Measurements from ENCODE around the gene PPP3R1. TPM values are rescaled to one million over a fixed set of nuclear protein-coding genes. Genes with fewer than 3 reads are reported as not detected.
A peak's percentile ranks its signal among the peaks of the same experiment; 100 is the strongest.

PPP3R1 gene
- total RNA-seq, 2 experiments from 2014 or later = 69.8 to 70.3 TPM

DNA sequence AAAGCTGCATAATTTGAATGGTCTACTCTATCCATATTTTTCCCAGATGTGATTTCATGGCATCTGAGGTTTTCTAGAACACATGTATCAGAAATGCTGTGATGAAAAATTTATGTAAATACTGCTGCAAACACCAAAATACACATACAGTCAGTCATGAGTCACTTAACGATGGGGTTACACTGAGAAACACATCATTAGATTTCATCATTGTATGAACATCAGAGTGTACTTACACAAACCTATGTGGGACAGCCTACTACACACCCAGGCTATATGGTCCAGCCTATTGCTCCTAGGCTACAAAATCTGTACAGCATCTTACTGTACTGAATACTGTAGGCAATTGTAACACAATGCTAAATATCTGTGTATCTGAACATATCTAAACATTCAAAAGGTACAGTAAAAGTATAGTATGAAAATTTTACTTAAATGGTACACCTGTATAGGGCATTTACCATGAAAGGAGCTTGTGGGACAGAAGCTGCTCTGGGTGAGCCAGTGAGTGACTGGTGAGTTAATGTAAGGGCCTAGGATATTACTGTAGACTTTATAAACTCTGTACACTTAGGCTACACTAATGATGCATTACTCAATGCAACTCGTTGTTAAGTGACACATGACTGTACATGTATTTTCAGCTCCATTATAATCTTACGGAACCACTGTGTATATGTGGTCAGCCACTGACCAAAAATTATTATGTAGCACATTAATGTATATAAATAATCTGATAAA, 61.2 kb downstream of the PPP3R1 start:
- H3K36me3 ChIP-seq (ENCODE audit: insufficient read depth, low read length) = peaks cover 12% of the 10 kb centered on the region
- no peaks in the 10 kb centered on the region for H3K4me1 ChIP-seq (ENCODE audit: insufficient read depth, low read length)
- Mint-ChIP-seq H3K27ac (peak overlapping the region; percentile 65), H3K36me3 (ENCODE audit: low read depth) (peaks cover 18% of the 10 kb centered on the region), H3K4me1 (ENCODE audit: low read depth) (peaks cover 88% of the 10 kb centered on the region), H3K9me3 (no peaks in the 10 kb centered on the region), H3K4me3 (peak overlapping the region; percentile 2), H3K27me3 (no peaks in the 10 kb centered on the region)
- no peaks in the 10 kb centered on the region for H3K27me3 ChIP-seq (ENCODE audit: control insufficient read depth in 1 of 2, insufficient read depth in 2 of 2, low read length in 2 of 2)
- CTCF ChIA-PET = interaction anchor here (1.2 kb wide), 1 partner anchor 91 kb away, joined by 3 read pairs; no protein-coding TSS in a partner anchor
- POLR2A ChIA-PET = no interaction called here
- intact Hi-C loops (cut with DNase I, micrococcal nuclease) = no loop called here
- H3K9me3 ChIP-seq (ENCODE audit: control insufficient read depth in 1 of 2, insufficient read depth in 1 of 2, low read length in 2 of 2) = no peaks in the 10 kb centered on the region
- ATAC-seq (ENCODE audit: poor library complexity) (peak; percentile 55), DNase-seq (peak in 2 of 14 experiments; percentile 20 to 34)
- TF ChIP-seq, protein P1, sequence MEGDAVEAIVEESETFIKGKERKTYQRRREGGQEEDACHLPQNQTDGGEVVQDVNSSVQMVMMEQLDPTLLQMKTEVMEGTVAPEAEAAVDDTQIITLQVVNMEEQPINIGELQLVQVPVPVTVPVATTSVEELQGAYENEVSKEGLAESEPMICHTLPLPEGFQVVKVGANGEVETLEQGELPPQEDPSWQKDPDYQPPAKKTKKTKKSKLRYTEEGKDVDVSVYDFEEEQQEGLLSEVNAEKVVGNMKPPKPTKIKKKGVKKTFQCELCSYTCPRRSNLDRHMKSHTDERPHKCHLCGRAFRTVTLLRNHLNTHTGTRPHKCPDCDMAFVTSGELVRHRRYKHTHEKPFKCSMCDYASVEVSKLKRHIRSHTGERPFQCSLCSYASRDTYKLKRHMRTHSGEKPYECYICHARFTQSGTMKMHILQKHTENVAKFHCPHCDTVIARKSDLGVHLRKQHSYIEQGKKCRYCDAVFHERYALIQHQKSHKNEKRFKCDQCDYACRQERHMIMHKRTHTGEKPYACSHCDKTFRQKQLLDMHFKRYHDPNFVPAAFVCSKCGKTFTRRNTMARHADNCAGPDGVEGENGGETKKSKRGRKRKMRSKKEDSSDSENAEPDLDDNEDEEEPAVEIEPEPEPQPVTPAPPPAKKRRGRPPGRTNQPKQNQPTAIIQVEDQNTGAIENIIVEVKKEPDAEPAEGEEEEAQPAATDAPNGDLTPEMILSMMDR (IDR thresholded peaks at IDR 0.05) = no peak
- H3K4me3 ChIP-seq (ENCODE audit: low read length) = no peak overlapping the region
- no peak overlapping the region for H3K27ac ChIP-seq (ENCODE audit: low read depth in 1 of 2, low read length in 2 of 2)

DNA sequence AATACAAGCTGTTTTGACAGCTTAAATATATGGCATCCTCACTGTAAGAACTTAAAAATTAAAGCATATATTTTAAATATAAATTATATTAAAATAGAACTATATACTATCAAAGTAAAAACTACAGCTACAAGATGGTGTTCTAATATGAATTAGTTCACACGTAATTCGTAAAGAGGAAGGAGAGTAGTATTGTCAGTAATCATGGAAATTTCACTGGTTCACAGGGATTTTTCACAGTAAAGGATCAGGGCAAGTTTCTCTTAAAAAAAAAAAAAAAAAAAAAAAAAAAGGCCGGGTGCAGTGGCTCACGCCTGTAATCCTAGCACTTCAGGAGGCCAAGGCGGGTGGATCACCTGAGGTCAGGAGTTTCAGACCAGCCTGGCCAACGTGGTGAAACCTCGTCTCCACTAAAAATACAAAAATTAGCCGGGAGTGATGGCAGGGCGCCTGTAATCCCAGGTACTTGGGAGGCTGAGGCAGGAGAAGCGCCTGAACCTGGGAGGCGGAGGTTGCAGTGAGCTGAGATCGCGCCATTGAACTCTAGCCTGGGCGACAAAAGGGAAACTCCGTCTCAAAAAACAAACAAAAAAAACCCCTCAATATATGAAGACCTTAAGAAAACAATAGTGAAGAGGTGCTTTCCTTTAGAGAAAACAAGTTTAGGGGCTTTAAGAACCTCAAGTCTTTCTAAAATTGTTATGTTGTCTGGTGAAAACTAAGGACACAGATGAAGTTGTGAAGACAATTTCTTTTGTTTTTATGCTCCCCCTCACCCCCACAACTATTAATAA, 62.1 kb downstream of the PPP3R1 start:
- H3K27ac ChIP-seq (ENCODE audit: low read depth in 1 of 2, low read length in 2 of 2) = no peak overlapping the region
- POLR2A ChIA-PET = interaction anchor here (1.1 to 1.2 kb wide), 2 partner anchors 61 to 63 kb away, joined by 3 to 6 read pairs; partner anchors contain the start of gene PPP3R1
- H3K27ac Mint-ChIP-seq = peak overlapping the region; percentile 65
- H3K9me3 Mint-ChIP-seq = no peaks in the 10 kb centered on the region
- CTCF ChIA-PET = interaction anchor here (0.7 to 0.9 kb wide), 4 partner anchors 9 to 60 kb away, joined by 3 to 5 read pairs (median 3); partner anchors contain the start of gene PNO1
- no peaks in the 10 kb centered on the region for H3K27me3 ChIP-seq (ENCODE audit: control insufficient read depth in 1 of 2, insufficient read depth in 2 of 2, low read length in 2 of 2)
- peaks cover 16% of the 10 kb centered on the region for H3K36me3 ChIP-seq (ENCODE audit: insufficient read depth, low read length)
- no peak overlapping the region for H3K4me3 ChIP-seq (ENCODE audit: low read length)
- intact Hi-C loops (cut with DNase I, micrococcal nuclease) = loop anchor here in 1 of 2 experiments (5.0 kb wide), 1 partner anchor 63 kb away; no protein-coding TSS in a partner anchor
- H3K4me1 Mint-ChIP-seq (ENCODE audit: low read depth) = peaks cover 86% of the 10 kb centered on the region
- TF ChIP-seq, protein P1 (IDR thresholded peaks at IDR 0.05) = no peak
- no peaks in the 10 kb centered on the region for H3K27me3 Mint-ChIP-seq
- H3K9me3 ChIP-seq (ENCODE audit: control insufficient read depth in 1 of 2, insufficient read depth in 1 of 2, low read length in 2 of 2) = no peaks in the 10 kb centered on the region
- H3K36me3 Mint-ChIP-seq (ENCODE audit: low read depth) = peaks cover 25% of the 10 kb centered on the region
- no peak for ATAC-seq (ENCODE audit: poor library complexity)
- DNase-seq = peak in 2 of 14 experiments; percentile 24 to 34
- H3K4me1 ChIP-seq (ENCODE audit: insufficient read depth, low read length) = no peaks in the 10 kb centered on the region
- H3K4me3 Mint-ChIP-seq = no peak overlapping the region

DNA sequence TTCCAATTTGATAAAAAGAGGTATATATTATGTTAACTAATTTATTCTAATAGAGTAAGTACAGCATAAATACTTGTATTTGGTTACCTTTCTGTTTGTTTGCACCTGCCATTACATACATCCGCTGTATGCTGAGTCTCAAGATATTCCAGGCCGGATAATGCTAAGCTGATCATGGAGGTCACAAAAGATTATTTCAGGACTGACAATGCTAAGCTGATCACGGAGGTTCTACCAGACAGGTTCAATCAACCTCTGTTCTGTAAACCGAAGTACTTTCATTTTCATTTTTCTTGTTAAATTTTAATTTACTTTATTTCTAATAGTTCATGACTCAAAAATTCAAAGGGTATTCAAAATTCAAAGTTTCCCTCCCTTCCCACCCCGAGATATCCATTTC, 63.5 kb downstream of the PPP3R1 start:
- Mint-ChIP-seq H3K4me1 (ENCODE audit: low read depth) (peaks cover 79% of the 10 kb centered on the region), H3K9me3 (no peaks in the 10 kb centered on the region), H3K27me3 (no peaks in the 10 kb centered on the region), H3K4me3 (peak overlapping the region; percentile 39), H3K27ac (peak overlapping the region; percentile 65), H3K36me3 (ENCODE audit: low read depth) (peaks cover 34% of the 10 kb centered on the region)
- ChIA-PET CTCF (interaction anchor here (0.8 to 1.5 kb wide), 2 partner anchors 57 to 62 kb away, joined by 3 to 4 read pairs; no protein-coding TSS in a partner anchor), POLR2A (interaction anchor here (1.1 to 1.2 kb wide), 2 partner anchors 62 to 64 kb away, joined by 3 to 6 read pairs; partner anchors contain the start of gene PPP3R1)
- DNase-seq = peak in 2 of 14 experiments; percentile 30 to 32
- Histone ChIP-seq H3K27ac (ENCODE audit: low read depth in 1 of 2, low read length in 2 of 2) (no peak overlapping the region), H3K36me3 (ENCODE audit: insufficient read depth, low read length) (peaks cover 20% of the 10 kb centered on the region), H3K4me3 (ENCODE audit: low read length) (peak overlapping the region; percentile 4), H3K4me1 (ENCODE audit: insufficient read depth, low read length) (no peaks in the 10 kb centered on the region), H3K9me3 (ENCODE audit: control insufficient read depth in 1 of 2, insufficient read depth in 1 of 2, low read length in 2 of 2) (no peaks in the 10 kb centered on the region), H3K27me3 (ENCODE audit: control insufficient read depth in 1 of 2, insufficient read depth in 2 of 2, low read length in 2 of 2) (no peaks in the 10 kb centered on the region)
- intact Hi-C loops (cut with DNase I, micrococcal nuclease) = loop anchor here in 1 of 2 experiments (5.0 kb wide), 1 partner anchor 62 kb away; no protein-coding TSS in a partner anchor
- ATAC-seq (ENCODE audit: poor library complexity) = peak; percentile 41
- TF ChIP-seq, protein P1 (IDR thresholded peaks at IDR 0.05) = no peak

All from CD4-positive, alpha-beta T cell (primary cell).